ENCODE measurements around the gene TRAM2.

Gene TRAM2

DNA sequence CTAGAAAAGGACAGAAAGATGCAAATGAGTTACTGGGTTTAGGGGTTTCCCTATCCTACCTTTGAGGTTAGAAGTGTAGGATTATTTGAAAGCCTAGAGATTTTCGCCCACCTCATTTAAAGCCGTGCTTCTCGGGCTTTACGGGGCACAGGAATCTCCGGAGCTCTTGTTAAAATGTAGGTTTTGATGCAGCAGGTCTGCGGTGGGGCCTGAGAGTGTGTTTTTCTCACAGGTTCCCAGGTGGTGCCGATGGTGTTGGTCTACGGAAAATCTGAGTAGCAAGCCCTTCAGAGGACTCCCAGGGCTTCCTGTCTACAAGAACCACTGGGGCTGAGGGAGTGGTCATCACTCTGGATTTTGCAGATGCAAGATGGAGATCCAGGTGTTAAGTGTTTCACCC is 47.5 kb downstream of the TRAM2 start:
- TF ChIP-seq PATZ1 (CRISPR knock-in tag; IDR thresholded peaks at IDR 0.05; ENCODE audit: borderline replicate concordance) (no peak), TOX (CRISPR knock-in tag; IDR thresholded peaks at IDR 0.05; ENCODE audit: borderline replicate concordance) (no peak), ZC3H10 (CRISPR knock-in tag; IDR thresholded peaks at IDR 0.05) (no peak), OSR1 (CRISPR knock-in tag; IDR thresholded peaks at IDR 0.05) (no peak), CSDC2 (CRISPR knock-in tag; IDR thresholded peaks at IDR 0.05) (no peak), ESRRG (CRISPR knock-in tag; IDR thresholded peaks at IDR 0.05) (no peak), BACH2 (CRISPR knock-in tag; IDR thresholded peaks at IDR 0.05; ENCODE audit: borderline replicate concordance) (no peak), ZNF565 (CRISPR knock-in tag; conservative IDR thresholded peaks at IDR 0.05; ENCODE audit: low read depth) (no peak), PPARA (CRISPR knock-in tag; IDR thresholded peaks at IDR 0.05; ENCODE audit: borderline replicate concordance) (no peak)
- TF ChIP-seq, protein P1, sequence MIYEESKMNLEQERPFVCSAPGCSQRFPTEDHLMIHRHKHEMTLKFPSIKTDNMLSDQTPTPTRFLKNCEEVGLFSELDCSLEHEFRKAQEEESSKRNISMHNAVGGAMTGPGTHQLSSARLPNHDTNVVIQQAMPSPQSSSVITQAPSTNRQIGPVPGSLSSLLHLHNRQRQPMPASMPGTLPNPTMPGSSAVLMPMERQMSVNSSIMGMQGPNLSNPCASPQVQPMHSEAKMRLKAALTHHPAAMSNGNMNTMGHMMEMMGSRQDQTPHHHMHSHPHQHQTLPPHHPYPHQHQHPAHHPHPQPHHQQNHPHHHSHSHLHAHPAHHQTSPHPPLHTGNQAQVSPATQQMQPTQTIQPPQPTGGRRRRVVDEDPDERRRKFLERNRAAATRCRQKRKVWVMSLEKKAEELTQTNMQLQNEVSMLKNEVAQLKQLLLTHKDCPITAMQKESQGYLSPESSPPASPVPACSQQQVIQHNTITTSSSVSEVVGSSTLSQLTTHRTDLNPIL (CRISPR knock-in tag; IDR thresholded peaks at IDR 0.05; ENCODE audit: low read depth), result no peak
- TF ChIP-seq, protein P2, sequence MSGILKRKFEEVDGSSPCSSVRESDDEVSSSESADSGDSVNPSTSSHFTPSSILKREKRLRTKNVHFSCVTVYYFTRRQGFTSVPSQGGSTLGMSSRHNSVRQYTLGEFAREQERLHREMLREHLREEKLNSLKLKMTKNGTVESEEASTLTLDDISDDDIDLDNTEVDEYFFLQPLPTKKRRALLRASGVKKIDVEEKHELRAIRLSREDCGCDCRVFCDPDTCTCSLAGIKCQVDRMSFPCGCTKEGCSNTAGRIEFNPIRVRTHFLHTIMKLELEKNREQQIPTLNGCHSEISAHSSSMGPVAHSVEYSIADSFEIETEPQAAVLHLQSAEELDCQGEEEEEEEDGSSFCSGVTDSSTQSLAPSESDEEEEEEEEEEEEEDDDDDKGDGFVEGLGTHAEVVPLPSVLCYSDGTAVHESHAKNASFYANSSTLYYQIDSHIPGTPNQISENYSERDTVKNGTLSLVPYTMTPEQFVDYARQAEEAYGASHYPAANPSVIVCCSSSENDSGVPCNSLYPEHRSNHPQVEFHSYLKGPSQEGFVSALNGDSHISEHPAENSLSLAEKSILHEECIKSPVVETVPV (CRISPR knock-in tag; IDR thresholded peaks at IDR 0.05), result no peak
- ATAC-seq, result no peak

- no peak for ATAC-seq
- TF ChIP-seq PATZ1 (CRISPR knock-in tag; IDR thresholded peaks at IDR 0.05; ENCODE audit: borderline replicate concordance), result no peak
- no peak for TF ChIP-seq SNAI2 (CRISPR knock-in tag; IDR thresholded peaks at IDR 0.05)
- no peak for TF ChIP-seq ZC3H10 (CRISPR knock-in tag; IDR thresholded peaks at IDR 0.05)
- no peak for TF ChIP-seq OSR1 (CRISPR knock-in tag; IDR thresholded peaks at IDR 0.05)
- no peak for TF ChIP-seq ZNF8 (CRISPR knock-in tag; IDR thresholded peaks at IDR 0.05)
- TF ChIP-seq PPARA (CRISPR knock-in tag; IDR thresholded peaks at IDR 0.05; ENCODE audit: borderline replicate concordance), result no peak
- TF ChIP-seq RARB (CRISPR knock-in tag; IDR thresholded peaks at IDR 0.05), result no peak
- TF ChIP-seq CSDC2 (CRISPR knock-in tag; IDR thresholded peaks at IDR 0.05), result no peak
- TF ChIP-seq TOX (CRISPR knock-in tag; IDR thresholded peaks at IDR 0.05; ENCODE audit: borderline replicate concordance), result no peak
- TF ChIP-seq, protein P3, sequence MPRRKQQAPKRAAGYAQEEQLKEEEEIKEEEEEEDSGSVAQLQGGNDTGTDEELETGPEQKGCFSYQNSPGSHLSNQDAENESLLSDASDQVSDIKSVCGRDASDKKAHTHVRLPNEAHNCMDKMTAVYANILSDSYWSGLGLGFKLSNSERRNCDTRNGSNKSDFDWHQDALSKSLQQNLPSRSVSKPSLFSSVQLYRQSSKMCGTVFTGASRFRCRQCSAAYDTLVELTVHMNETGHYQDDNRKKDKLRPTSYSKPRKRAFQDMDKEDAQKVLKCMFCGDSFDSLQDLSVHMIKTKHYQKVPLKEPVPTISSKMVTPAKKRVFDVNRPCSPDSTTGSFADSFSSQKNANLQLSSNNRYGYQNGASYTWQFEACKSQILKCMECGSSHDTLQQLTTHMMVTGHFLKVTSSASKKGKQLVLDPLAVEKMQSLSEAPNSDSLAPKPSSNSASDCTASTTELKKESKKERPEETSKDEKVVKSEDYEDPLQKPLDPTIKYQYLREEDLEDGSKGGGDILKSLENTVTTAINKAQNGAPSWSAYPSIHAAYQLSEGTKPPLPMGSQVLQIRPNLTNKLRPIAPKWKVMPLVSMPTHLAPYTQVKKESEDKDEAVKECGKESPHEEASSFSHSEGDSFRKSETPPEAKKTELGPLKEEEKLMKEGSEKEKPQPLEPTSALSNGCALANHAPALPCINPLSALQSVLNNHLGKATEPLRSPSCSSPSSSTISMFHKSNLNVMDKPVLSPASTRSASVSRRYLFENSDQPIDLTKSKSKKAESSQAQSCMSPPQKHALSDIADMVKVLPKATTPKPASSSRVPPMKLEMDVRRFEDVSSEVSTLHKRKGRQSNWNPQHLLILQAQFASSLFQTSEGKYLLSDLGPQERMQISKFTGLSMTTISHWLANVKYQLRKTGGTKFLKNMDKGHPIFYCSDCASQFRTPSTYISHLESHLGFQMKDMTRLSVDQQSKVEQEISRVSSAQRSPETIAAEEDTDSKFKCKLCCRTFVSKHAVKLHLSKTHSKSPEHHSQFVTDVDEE (CRISPR knock-in tag; IDR thresholded peaks at IDR 0.05), result no peak
- TF ChIP-seq ESRRG (CRISPR knock-in tag; IDR thresholded peaks at IDR 0.05), result no peak
- TF ChIP-seq ZFP30 (CRISPR knock-in tag; IDR thresholded peaks at IDR 0.05), result no peak
Observed at GRCh38 chr6:52527436-52527835, 49.4 kb downstream of the TRAM2 start.

- TF ChIP-seq SNAI2 (CRISPR knock-in tag; IDR thresholded peaks at IDR 0.05) (no peak), ZFP30 (CRISPR knock-in tag; IDR thresholded peaks at IDR 0.05) (no peak), BACH2 (CRISPR knock-in tag; IDR thresholded peaks at IDR 0.05; ENCODE audit: borderline replicate concordance) (no peak), GLIS3 (CRISPR knock-in tag; IDR thresholded peaks at IDR 0.05) (no peak)
- TF ChIP-seq, protein P1 (CRISPR knock-in tag; IDR thresholded peaks at IDR 0.05; ENCODE audit: low read depth), result no peak
- no peak for ATAC-seq
Observed at GRCh38 chr6:52526634-52527033, 50.2 kb downstream of the TRAM2 start.

Data from SK-N-SH treated with all-trans-retinoic acid at 6 μM for 48 hours (cell line).